Lower leg skin (tissue), 4 donors: Measurements from ENCODE around the gene TRIO. TPM values are rescaled to one million over a fixed set of nuclear protein-coding genes. Genes with fewer than 3 reads are reported as not detected.

Experiments used
- DNase-seq, 2 donors: peaks; one replicate each; pipeline ENCODE4 v3.0.0-alpha.2; 2019; ENCODE audit warnings: low spot score in 2 of 2
- H3K4me3 ChIP-seq: fragments of 200-600 bp; sonication (generic); 2 replicates; pipeline ENCODE4 v1.5.1; 2017; ENCODE audit warnings: mild to moderate bottlenecking, low read depth; ENCODE audit not compliant: poor library complexity, severe bottlenecking
- POLR2A ChIP-seq, 2 donors: fragments of 450-650 bp; IDR thresholded peaks; one replicate each; pipeline ENCODE4 v1.6.1; 2016 to 2017; ENCODE audit warnings: antibody characterized with exemption in 2 of 2, mild to moderate bottlenecking in 1 of 2, moderate library complexity in 1 of 2
- WGBS, 2 donors: methylation state at CpG; one replicate each; pipeline ENCODE4 v1.1.5; 2018; 5-methylcytosine and 5-hydroxymethylcytosine counted together
- intact Hi-C: fragments of 100-400 bp; cut with DNase I; formaldehyde crosslinking; loops from one replicate; pipeline ENCODE4 v1.15.0; 2023; ENCODE audit warnings: low total_unique reads
- total RNA-seq, 4 donors: library from RNA; depleted of rRNA; stranded (reverse); fragments of >200 nt; gene quantifications; one replicate each; pipeline ENCODE4 v1.1.0, GENCODE V29; 2016
- TF ChIP-seq, protein P1 (sequence below), 3 donors: fragments of 450-650 bp; IDR thresholded peaks; one replicate each; pipeline ENCODE4 v1.5.1; 2016; ENCODE audit warnings: antibody characterized with exemption in 3 of 3, mild to moderate bottlenecking in 3 of 3, moderate library complexity in 2 of 3

The TRIO gene
- total RNA-seq, 4 donors from 2014 or later = 47.8 to 101 (median 64.5) TPM

DNA sequence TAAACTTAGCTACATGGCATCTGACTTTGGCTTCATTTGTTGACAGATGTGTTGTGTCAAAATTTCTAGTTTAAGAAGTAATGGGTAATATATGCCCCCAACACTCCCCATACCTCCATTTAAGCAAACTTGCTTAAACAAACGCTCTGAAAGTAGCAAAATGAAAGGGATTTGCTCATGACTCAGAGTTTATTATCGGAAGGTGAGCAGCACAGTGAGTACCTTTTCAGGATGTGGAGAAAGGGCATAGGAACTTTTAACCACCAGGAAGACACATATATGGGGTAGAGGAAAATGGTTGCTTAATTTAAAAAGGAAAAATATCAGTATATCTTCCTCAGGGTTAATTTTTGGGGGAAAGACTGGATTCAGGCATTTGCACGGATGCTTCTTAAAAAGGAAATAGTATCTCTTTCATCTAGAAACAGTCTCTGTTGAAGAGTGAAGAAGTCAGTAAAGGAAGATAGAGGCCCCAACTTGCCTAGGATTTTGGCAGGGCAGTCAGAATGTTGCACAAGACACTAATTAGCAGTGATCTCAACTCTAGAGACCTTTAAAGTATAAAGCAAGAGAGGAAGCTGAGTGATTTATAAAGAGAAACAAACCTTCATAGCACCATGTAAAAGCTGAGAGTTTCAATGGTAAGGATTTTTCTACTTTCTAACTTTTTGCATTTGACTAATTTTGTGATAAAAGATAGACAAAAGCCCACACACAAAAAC, 155.1 kb downstream of the TRIO start:
- intact Hi-C loops = no loop called here
- 56 to 72% methylated on average over 3 of the region's 3 CpGs for WGBS, 2 donors
- DNase-seq = peak in 1 of 2 donors; percentile 36
- TF ChIP-seq, protein P1, sequence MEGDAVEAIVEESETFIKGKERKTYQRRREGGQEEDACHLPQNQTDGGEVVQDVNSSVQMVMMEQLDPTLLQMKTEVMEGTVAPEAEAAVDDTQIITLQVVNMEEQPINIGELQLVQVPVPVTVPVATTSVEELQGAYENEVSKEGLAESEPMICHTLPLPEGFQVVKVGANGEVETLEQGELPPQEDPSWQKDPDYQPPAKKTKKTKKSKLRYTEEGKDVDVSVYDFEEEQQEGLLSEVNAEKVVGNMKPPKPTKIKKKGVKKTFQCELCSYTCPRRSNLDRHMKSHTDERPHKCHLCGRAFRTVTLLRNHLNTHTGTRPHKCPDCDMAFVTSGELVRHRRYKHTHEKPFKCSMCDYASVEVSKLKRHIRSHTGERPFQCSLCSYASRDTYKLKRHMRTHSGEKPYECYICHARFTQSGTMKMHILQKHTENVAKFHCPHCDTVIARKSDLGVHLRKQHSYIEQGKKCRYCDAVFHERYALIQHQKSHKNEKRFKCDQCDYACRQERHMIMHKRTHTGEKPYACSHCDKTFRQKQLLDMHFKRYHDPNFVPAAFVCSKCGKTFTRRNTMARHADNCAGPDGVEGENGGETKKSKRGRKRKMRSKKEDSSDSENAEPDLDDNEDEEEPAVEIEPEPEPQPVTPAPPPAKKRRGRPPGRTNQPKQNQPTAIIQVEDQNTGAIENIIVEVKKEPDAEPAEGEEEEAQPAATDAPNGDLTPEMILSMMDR (IDR thresholded peaks at IDR 0.05) = no peak
- no peak for TF ChIP-seq POLR2A (IDR thresholded peaks at IDR 0.05)
- no peak overlapping the region for H3K4me3 ChIP-seq

DNA sequence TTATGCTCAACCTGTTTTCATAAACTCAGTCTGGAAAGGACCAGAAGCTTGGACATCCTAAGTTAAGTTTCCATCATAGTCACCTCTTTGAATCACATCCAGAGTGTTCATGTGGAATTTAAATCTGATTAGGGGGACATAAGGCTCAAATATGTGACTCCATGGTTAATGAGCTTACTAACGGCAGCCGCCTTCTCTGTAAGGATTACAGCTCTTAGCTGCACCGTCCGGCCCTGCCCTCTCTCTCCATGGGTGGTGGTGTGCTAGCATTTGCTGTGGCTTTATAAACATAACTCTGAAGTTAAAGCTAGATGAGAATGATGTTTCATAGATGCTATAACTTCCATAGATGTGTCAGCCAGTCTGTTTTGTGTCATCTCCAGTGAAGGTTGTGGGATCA, 156.5 kb downstream of the TRIO start:
- intact Hi-C loops = no loop called here
- WGBS, 2 donors = 86 to 90% methylated on average over 4 of the region's 4 CpGs
- no peak overlapping the region for H3K4me3 ChIP-seq
- DNase-seq = no peak
- TF ChIP-seq POLR2A (IDR thresholded peaks at IDR 0.05) = no peak
- TF ChIP-seq, protein P1 (IDR thresholded peaks at IDR 0.05) = no peak

DNA sequence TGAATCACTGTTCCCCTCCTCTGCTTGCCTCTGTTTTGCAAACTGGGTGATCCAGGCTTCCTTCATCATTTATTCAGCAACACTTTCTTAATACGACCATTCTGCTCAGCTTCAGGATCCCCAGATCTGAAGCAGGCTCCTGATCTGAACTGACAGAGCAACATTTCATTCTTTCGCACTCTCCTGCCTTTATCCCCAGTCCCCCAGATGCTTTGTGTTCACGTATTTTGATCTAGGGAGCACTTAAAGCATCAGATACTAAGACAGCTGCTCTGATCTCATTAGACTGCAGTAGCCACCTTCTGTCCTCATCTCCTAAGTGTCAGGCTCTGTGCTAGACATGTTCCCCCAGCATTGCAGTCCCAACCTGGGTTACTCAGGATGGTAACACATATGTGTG, 158.0 kb downstream of the TRIO start:
- intact Hi-C loops = no loop called here
- no peak overlapping the region for H3K4me3 ChIP-seq
- 89 to 93% methylated on average over 3 of the region's 3 CpGs for WGBS, 2 donors
- TF ChIP-seq, protein P1 (IDR thresholded peaks at IDR 0.05) = no peak
- no peak for TF ChIP-seq POLR2A (IDR thresholded peaks at IDR 0.05)
- DNase-seq = no peak

DNA sequence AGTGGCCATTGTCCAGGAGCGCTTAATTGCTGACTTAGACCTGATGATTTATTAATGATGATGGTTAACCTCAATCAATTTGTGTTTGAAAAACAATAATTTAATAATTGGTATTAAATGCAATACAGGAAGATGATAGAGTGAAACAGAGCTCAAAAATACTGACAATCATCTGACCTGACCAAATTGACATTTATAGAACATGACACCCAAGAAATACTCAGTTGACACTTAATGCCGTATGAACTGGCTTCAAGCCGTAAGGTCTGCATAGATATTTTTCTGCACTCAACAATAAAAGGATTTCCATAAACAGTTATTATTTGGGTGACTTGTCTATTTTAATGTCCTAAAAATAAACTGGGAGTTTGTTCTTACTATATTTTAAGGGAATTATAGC, 159.2 kb downstream of the TRIO start:
- H3K4me3 ChIP-seq = no peak overlapping the region
- intact Hi-C loops = no loop called here
- WGBS, 2 donors = 97% methylated on average over 3 of the region's 3 CpGs
- DNase-seq = no peak
- TF ChIP-seq POLR2A (IDR thresholded peaks at IDR 0.05) = no peak
- TF ChIP-seq, protein P1 (IDR thresholded peaks at IDR 0.05) = no peak

DNA sequence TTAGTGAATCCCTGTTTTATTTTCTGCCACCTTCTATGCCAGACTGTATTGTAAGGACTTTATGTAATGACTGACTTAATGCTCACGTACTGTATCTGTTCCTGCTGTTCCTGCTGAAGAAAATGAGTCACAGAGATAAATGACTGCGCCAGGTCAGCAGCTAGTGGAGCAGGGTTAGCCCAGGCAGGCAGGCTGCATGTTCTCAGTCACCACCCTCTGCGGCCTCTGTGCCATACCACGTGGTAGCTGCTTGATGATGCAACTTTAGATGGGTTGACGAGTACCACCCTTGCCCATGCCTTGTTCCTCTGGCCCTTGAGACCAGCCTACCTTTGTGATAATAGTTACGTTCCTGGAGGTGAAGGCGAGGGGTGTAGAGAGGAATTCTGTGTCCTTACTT, 161.9 kb downstream of the TRIO start:
- 49 to 63% methylated on average over 7 of the region's 7 CpGs for WGBS, 2 donors
- no peak overlapping the region for H3K4me3 ChIP-seq
- intact Hi-C loops = no loop called here
- DNase-seq = peak; percentile 43 to 82
- TF ChIP-seq, protein P1 (IDR thresholded peaks at IDR 0.05) = no peak
- no peak for TF ChIP-seq POLR2A (IDR thresholded peaks at IDR 0.05)

DNA sequence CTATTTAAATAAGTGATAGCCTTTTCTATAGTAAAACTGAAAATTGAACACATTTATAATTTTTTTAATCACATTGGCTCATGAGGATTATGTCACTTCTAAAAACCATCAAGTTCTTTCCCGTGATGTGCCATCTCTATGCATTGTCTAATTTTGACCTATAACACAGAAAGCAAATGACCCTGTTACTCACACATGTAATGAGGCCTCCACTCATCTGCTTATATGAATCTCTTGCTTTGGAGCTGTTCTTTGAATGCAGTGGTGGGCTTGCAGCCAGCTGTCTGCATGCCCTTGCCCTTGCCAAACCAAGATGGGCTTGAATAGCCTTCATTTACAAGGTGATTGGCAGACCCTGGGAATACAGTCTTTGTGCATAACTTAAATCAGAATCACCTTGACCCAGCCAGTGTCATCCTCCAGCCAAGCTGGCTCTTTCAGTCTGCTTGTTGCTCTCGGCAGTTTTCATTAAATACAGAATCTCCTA, 163.2 kb downstream of the TRIO start:
- WGBS, 2 donors = 87 to 92% methylated on average over 2 of the region's 2 CpGs
- TF ChIP-seq, protein P1 (IDR thresholded peaks at IDR 0.05) = no peak
- no peak for TF ChIP-seq POLR2A (IDR thresholded peaks at IDR 0.05)

More for the DNA sequence above, 163.2 kb downstream of the TRIO start:
- DNase-seq = no peak
- intact Hi-C loops = no loop called here
- no peak overlapping the region for H3K4me3 ChIP-seq
